ENCODE results near the gene MACF1. TPM values are rescaled to one million over a fixed set of nuclear protein-coding genes. Genes with fewer than 3 reads are reported as not detected.
"Not testable (repeated sequence)": the region's sequence is repeated elsewhere in the genome, so short reads cannot be mapped to it uniquely, and the experiment has no call there.

Gene MACF1
- total RNA-seq, 4 donors from 2014 or later: 210 to 602 (median 573) TPM

DNA sequence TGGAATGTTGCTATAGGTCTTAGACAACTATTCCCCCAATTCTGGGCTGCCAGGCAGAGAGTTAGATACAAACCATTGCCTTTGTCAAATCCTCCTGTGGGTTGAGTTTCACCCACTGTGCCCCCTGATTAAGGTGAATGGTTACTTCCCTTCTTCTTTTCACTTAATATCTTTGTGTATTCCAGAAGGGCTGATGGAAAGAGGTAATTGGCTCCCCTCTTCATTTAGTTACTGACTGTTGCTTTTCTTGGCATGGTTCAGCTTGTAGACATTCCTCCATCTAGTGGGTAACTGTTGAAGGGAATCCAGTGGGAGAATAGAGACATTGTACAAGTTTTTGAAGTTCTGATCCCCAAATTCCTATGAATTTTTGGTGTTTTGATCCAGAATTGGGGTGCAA lies 43.8 kb upstream of the MACF1 start:
- no peaks in the 10 kb centered on the region for H3K9me3 ChIP-seq
- H3K27me3 ChIP-seq: no peaks in the 10 kb centered on the region
- no peak overlapping the region for H3K27ac ChIP-seq
- no peaks in the 10 kb centered on the region for H3K36me3 ChIP-seq
- intact Hi-C loops (cut with DNase I; ENCODE audit: low total_unique reads): no loop called here
- H3K4me1 ChIP-seq: peaks cover 0 to 4% of the 10 kb centered on the region in 2 donors
- DNase-seq: no peak
- H3K4me3 ChIP-seq: no peak overlapping the region
- TF ChIP-seq CTCF (IDR thresholded peaks at IDR 0.05): no peak
- TF ChIP-seq POLR2A (IDR thresholded peaks at IDR 0.05): no peak

DNA sequence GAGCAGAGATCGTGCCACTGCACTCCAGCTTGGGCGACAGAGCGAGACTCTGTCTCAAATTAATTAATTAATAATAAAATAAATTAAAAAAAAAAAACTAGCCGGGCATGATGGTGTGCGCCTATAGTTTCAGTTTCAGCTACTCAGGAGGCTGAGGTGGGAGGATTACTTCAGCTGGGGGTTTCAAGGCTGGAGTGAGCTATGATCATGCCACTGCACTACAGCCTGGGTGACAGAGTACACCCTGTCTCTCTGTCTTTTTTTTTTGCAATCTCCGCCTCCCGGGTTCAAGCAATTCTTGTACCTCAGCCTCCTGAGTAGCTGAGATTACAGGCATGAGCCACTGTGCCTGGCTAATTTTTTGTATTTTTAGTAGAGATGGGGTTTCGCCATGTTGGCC lies 42.7 kb upstream of the MACF1 start:
- H3K4me3 ChIP-seq; H3K4me1 ChIP-seq; H3K27ac ChIP-seq; intact Hi-C loops (cut with DNase I; ENCODE audit: low total_unique reads); H3K9me3 ChIP-seq; H3K36me3 ChIP-seq; DNase-seq; H3K27me3 ChIP-seq: not testable (repeated sequence)

DNA sequence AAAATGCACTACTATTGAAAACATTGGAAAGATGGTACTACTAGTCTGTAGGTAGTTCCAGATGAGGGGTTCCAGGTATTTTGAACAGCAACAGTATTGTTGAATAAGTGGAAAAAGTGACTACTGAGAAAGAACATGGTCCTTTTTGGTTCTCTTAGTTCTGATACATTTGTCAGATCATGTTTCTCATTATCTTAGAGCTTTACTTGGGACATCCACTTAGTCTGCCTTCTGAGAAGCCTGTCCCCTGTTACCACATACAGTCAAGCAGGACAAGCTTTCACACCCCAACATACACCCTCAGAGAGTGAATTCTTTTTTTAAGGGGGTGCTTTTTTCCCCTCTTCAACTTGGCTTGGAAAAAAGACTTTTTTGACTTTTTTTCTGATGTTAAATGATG lies 41.0 kb upstream of the MACF1 start:
- no peaks in the 10 kb centered on the region for H3K36me3 ChIP-seq
- H3K4me1 ChIP-seq: peaks cover 0 to 4% of the 10 kb centered on the region in 2 donors
- intact Hi-C loops (cut with DNase I; ENCODE audit: low total_unique reads): no loop called here
- no peak overlapping the region for H3K27ac ChIP-seq
- no peaks in the 10 kb centered on the region for H3K9me3 ChIP-seq
- no peak for DNase-seq
- H3K4me3 ChIP-seq: no peak overlapping the region
- TF ChIP-seq CTCF (IDR thresholded peaks at IDR 0.05): no peak
- no peak for TF ChIP-seq POLR2A (IDR thresholded peaks at IDR 0.05)
- H3K27me3 ChIP-seq: no peaks in the 10 kb centered on the region

GRCh38 chr1:39164256-39164655 lies 40.2 kb upstream of the MACF1 start:
- Histone ChIP-seq H3K27me3 (no peaks in the 10 kb centered on the region), H3K27ac (peak overlapping the region in 1 of 2 donors; percentile 8), H3K9me3 (no peaks in the 10 kb centered on the region), H3K4me3 (no peak overlapping the region), H3K4me1 (peaks cover 0 to 4% of the 10 kb centered on the region in 2 donors), H3K36me3 (no peaks in the 10 kb centered on the region)
- TF ChIP-seq POLR2A (IDR thresholded peaks at IDR 0.05) (no peak), CTCF (IDR thresholded peaks at IDR 0.05) (no peak)
- no peak for DNase-seq
- intact Hi-C loops (cut with DNase I; ENCODE audit: low total_unique reads): no loop called here

DNA sequence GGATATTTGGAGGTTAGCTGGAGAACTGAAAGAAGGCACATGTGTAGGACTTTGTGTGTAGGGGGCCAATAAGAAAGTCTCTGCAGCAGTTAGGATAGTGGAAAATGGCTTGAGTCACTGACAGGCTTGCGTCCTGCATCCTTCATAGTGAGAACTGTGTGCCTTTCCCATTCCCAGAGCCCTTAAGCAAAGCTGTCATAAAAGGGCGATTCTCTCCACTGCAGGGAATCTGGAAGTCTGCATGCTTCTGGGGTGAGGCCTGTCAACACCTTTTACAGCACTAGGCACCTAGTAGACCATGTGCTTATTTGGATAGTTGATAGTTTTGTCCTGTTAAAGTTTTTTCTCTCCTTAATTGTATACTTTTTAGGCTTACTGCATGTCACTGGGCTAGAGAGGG lies 39.4 kb upstream of the MACF1 start:
- intact Hi-C loops (cut with DNase I; ENCODE audit: low total_unique reads): no loop called here
- TF ChIP-seq POLR2A (IDR thresholded peaks at IDR 0.05): no peak
- TF ChIP-seq CTCF (IDR thresholded peaks at IDR 0.05): no peak
- DNase-seq: no peak
- no peaks in the 10 kb centered on the region for H3K27me3 ChIP-seq
- H3K36me3 ChIP-seq: no peaks in the 10 kb centered on the region
- peak overlapping the region in 1 of 2 donors; percentile 8 for H3K27ac ChIP-seq
- no peaks in the 10 kb centered on the region for H3K9me3 ChIP-seq
- H3K4me1 ChIP-seq: peaks cover 0 to 4% of the 10 kb centered on the region in 2 donors
- H3K4me3 ChIP-seq: no peak overlapping the region

DNA sequence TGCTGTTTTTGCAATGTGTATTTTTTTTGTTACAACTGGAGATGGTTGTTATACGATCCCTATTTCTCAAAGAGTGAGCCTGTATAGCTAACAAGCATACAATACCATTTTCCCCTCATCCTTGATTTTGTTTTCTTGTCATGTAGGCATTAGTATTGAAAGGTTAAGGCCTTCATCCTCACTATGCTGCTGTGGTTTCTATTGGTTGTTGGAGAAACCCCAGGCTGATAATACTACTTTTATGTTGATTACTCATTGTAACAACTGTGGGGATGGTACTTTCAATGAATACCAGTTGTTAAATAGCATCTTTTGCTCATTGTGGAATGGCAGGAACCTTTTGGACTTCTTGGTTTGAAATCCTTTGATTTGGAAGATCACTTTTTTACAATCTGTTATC lies 39.0 kb upstream of the MACF1 start:
- TF ChIP-seq CTCF (IDR thresholded peaks at IDR 0.05) (no peak), POLR2A (IDR thresholded peaks at IDR 0.05) (no peak)
- H3K36me3 ChIP-seq: no peaks in the 10 kb centered on the region
- peaks cover 0 to 3% of the 10 kb centered on the region in 2 donors for H3K4me1 ChIP-seq
- no peak overlapping the region for H3K4me3 ChIP-seq
- intact Hi-C loops (cut with DNase I; ENCODE audit: low total_unique reads): no loop called here
- no peak overlapping the region for H3K27ac ChIP-seq
- DNase-seq: no peak
- H3K9me3 ChIP-seq: no peaks in the 10 kb centered on the region
- no peaks in the 10 kb centered on the region for H3K27me3 ChIP-seq

All from uterus (tissue), 4 donors.